ENCODE measurements around the gene TMPRSS13.

The TMPRSS13 gene

DNA sequence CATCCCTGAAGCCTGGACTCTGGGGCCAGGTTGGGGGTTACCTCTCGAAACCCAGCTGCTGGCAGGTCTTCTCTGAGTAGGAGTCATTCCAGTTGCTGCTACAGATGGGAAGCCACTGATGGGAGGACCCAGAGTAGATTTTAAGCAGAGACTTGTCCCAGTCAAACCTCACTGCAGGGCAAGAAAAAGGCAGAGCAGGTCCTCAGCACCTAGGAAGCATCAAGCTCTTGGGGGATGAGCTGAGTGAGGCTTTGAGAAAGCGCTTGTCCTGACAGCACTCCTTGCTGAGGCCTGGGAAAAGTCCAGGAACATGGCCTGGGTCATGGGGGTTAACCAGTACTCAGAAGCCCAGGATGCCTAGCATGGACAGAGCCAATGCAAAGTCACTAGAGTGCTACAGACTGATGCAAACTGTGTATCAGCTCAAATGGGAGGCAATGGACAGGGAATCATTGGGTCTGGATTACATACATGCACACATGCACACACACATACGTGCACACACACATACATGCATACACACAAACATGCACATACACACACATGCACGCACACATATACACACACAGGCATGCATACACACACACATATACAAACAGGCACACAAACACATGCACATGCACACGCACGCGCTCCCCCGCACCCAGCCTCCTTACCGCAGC lies 15.3 kb downstream of the TMPRSS13 start:
- DNase-seq (ENCODE audit: low spot score): no peak

DNA sequence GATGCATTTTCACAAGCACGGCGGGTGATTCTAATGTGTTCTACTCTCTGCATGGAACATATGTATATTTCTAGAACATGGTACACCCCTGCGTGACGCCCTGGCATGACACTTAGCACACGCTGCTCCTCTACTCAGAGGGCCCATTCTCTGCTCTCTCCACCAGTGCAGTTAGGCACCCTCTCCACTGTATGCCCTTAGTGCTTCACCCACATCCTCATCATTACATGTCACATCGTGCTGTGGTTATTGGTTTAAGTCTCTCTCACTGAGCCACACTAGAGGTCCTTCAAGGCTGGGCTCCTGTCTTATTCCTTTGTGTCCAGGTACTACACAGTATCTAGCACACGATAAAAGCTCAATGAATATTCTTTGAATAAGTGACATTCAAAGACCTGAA lies 16.7 kb downstream of the TMPRSS13 start:
- no peak for DNase-seq (ENCODE audit: low spot score)

DNA sequence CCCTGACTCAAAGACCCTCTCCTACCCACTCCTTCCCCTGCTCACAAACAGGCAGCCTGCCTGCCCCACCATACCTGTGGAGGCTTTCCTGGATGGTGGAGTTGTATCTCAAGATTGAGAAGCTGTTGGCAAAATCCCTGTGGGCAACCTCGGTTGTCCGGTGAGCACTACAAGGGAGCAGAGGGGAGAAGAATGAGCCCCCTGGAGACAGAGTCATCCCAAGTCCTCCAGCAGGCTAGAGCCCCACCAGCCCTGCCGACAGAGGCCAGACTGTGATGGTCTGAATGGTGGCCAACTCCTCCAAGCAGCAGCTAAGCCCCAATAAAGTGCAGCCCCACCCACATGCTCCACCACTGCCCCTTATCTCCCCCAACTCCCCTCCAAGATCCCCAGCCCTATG lies 17.5 kb downstream of the TMPRSS13 start:
- no peak for DNase-seq (ENCODE audit: low spot score)

DNA sequence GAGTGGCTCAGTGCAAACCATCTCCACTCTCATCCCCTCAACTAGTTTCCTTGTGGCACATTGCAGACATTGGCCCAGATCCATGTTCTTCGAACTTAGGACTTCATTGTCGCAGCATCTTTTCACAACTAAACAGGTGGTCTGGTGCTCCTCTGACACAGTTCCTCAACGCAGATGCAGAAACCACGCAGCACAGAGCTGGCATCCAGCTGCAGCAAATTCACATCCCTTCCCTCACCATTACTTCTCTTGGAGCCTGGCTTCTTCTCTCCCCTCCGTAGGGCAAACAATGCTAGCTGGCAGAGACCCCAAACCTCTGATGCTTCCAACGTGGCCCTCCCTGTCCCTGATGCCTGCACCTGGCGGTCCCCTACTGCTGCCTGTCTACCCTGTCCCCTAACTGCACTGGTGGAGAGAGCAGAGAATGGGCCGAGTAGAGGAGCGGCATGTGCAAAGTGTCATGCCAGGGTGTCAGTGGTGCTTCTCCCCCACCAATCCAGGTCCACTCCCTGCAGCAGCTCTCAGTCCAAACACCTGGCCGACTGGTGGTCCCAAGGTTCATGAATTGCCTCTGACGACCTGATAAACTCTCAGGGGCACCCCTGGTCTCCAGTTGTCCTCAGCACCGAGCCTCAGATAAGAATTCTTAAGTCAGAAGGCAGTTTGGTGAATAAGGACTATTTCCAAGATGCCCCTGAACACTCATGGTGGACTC lies 18.1 kb downstream of the TMPRSS13 start:
- no peak for DNase-seq (ENCODE audit: low spot score)

DNA sequence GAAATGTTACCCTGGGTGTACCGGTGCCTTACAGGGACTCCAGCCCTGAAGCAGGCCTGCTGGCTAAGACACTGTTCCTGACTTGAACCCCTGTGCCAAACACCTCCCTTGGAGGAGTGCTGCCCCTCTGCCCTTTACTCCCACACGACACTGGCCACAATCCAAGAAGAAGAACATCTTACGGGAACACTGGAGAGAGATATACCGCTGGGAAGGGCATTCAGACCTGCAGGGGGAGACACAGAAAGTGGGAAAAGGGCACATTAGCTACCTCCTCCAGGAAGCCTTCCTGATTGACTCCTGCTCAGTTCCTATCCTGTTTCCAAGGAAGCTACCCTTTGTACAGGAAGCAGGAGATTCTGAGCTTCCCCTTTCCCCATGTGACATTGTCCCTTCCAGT lies 18.7 kb downstream of the TMPRSS13 start:
- DNase-seq (ENCODE audit: low spot score): no peak

DNA sequence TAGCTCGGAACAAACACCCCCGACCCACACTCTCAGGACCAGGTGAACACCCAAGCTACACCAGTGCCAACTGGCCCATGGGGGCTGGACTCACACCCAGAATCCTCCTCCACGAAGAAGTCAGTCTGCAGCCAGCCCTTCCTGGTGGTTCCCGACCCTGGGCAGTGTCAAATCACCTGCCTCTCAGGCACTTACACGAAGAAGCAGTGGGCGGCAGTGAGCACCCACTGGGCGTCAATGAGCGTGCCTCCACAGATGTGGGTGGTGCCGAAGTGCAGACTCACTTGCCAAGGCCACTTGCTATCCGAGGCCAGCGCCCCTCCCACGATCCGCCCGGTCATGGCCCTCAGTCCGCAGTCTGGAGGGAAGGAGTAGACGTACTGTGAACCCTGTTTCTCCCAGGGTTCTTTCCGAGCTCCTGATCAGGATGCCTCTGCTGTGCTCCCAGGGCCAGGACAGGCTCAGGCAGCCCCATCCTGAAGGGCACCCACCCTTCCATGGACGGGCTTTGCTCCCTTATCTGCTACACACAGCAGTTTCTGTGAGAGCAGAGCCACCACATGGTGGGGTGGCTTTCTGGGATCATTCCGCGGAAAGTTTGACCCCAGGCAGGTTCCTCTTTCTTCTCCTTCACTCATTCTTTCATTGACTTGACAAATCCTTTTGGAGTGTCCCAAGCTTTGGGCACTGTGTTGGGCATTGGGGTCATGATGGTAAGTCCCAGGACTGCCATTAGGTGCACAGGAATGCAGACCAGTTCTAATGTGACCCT lies 19.4 kb downstream of the TMPRSS13 start:
- DNase-seq (ENCODE audit: low spot score): no peak

DNA sequence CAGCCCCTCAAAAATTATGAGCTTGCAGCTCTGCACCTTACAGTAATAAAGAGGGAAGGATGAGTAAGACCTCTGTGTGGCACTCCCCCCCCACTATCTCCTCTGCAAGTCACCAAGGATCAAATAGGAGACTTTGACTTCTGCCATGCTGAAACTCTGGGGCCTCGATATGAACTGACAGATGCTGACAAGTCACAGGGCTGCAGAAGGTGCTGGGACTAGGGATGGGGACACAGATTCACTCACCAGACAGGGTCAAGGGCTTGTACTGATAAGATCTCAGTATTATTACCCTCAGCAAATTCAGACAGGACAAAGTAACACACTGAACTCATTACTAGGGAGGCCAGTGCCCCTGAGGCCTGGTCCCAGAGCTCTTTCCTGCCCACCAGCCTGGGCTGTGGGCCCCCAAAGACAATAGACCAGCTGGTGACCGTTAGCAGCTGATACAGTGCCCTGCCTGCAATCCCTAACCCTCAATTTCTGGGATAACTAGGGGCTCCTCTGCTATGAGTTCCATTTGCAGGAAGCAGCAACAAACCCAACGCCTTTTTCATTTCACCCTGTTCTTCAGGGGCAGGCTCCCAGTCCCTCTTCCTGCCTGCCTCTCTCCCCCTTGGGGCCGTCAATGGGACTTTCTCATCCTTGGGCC lies 20.1 kb downstream of the TMPRSS13 start:
- no peak for DNase-seq (ENCODE audit: low spot score)

DNA sequence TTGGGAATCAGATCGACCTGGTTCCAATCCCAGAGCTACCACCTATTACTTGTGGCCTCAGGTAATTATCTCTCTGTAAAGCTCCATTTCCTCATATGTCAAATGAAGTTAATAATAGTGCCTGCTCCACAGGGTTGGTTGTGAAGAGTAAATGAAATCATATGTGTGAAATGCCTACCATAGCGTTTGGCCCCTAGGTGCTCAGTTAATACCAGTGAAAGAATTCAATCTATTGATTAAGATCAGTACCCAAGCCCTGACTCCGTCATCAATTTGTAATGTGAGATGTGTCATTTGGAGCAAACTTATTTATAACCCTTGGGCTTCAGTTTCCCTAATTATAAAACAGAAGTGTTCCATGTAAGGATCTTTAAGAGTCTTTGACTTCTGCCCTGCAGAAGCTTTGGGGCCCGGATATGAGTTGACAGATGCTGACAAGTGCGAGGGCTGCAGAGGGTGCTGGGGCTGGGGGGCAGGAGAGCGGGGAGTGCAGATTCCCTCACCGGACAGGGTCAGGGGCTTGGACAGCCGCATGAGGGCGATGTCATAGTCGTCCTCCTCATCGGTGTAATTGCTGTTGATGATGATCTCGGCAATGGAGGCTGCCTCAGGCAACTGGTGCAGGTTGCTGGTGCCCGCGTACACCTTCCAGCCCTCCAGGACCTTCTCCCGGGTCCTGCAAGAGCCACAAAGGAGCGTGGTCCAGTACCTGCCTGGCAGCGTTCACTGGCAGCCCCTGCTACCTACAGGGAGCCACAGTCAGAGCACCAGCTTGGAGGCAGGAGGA lies 20.9 kb downstream of the TMPRSS13 start:
- DNase-seq (ENCODE audit: low spot score): no peak

DNA sequence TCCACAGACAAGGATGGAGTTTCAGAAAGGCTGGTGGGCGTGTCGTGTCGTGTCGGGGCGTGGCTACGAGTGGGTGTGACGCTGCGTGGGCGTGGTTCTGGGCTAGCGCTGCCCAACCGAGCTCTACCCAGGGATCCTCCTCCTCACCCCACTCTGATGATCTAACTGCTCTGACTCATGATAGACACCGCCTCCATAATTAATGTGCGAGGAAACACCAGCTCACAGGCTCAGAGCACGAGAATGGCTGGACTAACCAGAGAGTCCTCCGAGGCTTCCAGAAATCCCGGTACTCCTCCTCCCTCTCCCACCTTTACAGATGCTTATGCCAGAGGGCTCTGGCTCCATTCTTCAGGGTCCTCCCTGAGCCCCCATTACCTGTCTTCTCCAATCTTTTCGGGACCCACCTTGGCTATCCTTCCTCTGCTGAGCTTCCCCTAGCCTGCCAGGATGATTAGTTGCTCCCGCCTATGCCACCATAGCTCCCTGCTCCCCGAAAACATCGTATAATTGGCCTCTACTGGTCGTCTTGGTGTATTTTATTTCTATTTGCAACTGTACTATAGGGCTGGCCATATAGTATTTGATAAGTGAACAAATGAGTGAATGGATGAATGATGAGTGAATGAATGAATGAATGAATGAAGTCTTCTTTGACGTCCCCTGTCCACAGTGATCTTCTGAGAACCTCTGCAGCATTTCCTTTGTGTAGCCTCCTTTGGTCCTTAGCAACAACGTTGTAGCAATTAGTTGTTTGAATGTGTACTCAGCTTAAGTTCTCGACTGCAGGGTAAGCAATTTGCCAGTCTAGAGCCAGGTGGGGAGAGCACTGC lies 21.7 kb downstream of the TMPRSS13 start:
- DNase-seq (ENCODE audit: low spot score): peak; percentile 95

DNA sequence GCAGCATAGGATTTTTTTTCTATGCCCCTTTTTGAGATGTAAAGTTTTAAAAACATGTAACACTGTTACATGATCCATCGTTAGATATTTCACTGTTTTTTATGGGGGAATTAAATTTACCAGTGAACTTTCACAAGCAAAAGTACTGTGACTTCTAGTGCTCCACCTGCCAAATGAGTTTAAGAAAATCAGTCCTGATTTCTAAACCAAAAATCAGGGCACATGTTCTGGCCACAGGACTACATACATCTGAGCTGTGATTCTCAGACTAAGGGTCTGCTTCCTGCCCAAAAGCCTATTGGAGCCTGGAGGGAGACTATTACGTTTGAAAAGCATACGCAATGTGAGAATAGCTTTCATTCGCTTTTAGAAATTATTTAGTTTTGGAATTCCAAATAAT lies 22.5 kb downstream of the TMPRSS13 start:
- no peak for DNase-seq (ENCODE audit: low spot score)

DNA sequence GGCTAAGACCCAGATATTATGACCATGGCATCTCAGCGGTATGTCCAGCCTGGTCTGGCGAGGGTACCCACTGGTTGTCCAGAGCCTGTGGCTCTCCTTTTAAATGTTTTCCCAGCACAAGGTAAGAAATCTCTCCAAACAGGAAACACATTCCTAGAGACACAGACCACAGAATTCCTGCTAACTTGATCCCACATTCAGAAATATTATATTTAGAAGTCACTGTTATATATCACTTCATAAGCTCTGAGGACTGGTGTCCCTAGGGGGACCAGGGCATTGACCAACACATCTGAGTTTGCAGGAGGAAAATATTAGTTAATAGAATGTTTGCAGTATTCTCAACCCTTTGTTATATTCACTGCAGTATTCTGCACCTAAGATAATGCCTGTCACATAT lies 23.1 kb downstream of the TMPRSS13 start:
- DNase-seq (ENCODE audit: low spot score): no peak

DNA sequence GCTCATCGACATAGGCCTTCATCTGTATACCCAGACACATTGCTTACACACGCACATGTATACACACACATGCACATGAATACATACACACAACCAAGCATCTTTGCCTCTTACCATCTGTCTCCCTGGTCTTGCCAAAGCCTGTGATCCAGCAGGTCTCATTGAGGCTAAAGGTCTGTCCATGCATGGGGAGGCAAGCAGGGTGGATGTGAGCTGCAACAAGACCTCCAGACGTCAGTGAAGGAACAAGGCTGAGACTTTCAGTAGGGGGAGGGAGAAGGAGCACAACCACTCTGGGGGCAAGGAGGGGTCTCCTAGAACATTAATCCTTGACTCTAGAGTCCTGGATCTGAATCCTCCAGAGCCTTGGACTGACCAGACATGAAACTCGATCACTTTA lies 23.7 kb downstream of the TMPRSS13 start:
- DNase-seq (ENCODE audit: low spot score): no peak

DNA sequence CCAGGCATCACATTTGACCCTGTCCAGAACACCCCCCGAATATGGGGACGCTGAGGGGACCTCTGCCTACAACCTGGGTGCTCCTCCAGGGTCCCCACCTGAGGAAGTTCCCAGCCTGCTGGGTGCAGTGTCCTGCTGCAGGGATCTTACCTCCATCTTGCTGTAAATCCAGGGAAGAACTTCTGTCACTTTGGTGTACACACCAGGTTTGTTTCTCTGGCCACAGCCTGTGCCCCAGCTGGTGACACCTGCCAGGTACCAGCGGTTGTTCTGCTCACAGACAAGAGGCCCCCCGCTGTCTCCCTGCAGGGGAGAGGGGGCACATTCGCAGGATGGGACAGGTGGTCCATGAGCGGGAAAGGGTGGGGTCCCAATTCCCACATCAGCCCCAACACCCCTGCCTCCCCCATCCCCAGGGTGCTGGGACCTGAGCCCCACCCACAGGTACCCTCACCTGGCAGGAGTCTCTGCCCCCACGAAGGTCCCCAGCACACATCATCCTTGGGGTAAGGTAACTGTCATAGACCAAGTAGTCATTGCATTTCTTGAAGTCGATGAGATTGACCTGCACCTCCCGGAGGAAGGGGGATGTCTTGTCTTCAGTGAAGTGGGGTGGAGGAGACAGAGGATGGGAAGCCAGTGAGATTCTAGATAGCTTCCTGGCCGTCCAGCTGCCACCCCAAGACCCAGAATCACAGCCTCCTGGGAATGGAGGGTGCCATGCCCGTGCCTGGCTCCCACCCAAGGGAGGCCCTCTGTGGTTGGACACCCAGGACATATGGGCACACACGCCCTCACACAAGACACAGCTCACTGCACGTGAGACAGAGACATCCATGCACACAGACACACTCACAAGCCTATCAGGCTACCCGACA lies 25.5 kb downstream of the TMPRSS13 start:
- no peak for DNase-seq (ENCODE audit: low spot score)

DNA sequence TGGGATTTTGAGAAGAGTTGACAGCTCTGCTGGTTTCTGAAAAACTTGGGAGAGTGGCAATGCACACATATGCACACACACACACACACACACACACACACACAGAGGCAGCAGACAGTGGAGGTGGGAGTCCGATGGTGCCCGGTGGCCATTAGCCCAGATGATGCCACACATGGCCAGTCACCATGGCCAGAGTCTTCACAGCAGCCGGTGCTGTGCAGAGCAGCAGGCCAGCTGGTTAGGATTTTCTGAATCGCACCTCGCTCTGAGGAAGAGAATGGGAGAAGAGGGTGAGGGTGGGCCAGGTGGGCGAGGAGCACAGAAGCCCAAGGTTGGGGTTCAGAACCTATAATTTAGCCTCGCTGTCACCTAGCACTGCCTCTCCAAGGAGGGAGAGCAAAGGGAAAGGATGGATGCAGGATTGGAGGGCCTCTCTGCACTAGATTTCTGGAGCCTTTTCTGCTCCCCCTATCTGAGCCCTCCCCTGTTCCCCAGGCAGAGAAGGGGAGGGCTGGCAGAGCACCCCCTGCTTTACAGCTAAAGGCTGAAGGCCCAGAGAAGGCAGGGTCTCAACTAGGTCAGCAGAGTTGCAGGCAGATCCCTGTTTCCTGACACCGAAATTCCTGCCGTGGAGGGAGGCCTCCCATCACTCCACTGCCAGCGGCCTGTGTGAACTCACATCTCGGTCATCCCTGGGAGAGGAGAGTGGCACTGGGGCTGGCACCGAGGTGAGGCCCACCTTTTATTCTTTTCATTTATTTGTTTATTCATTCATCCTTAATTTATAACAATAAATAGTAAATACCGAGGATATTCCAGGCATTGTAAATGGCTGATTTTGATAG lies 27.0 kb downstream of the TMPRSS13 start:
- DNase-seq (ENCODE audit: low spot score): no peak

DNA sequence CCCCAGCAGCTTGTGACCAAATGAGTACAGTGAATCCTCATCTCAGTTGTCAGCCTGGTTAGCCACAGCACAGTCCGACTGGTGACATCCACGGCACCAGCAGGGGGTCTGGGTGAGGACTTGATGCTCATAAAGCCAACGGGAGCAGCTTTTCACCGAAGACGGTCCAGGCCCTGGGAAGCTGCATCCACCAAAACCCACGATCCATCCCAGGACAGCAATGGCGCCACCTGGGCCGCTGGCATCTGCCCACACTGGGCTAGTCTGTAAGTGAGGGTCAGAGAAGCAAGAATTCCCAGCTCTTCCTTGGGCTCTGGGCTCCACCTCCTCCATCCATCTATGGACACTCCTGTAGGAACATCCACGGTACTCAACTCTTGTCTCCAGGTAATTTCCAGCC lies 27.6 kb downstream of the TMPRSS13 start:
- no peak for DNase-seq (ENCODE audit: low spot score)

DNA sequence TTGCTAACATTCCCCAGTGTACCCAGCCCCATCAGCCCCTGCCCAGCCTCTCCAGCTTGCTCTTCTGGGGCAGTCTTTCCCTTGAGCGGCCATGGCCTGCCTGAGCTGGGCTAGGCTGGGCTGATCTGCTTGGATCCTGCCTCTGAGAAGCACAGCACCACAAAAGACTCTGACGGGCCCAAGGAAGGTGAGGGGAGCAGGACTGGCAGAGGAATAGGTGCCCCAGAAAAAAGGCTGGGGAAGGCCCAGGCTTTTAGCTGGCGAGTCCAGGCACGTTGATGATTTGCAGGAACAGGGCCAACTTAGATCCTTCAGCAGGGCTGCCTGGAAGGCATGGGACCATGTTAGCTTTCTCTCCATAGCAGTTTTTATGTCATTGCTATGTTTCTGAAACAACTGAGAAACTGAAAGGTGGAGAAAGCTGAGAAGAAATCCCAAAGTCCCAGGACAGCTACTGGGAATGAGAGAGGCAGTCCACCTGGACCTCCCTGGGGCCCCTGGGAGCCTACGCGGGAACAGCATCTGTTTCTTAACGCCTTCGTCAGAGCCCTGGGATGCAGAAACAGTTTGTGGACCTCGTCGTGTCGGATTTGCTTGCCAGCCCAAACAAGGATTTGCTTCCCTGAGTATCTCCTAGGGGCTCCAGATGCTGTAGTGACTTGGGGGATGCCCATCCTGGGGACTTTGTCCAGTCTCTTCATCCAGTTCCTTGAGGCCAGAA lies 28.3 kb downstream of the TMPRSS13 start:
- DNase-seq (ENCODE audit: low spot score): no peak

DNA sequence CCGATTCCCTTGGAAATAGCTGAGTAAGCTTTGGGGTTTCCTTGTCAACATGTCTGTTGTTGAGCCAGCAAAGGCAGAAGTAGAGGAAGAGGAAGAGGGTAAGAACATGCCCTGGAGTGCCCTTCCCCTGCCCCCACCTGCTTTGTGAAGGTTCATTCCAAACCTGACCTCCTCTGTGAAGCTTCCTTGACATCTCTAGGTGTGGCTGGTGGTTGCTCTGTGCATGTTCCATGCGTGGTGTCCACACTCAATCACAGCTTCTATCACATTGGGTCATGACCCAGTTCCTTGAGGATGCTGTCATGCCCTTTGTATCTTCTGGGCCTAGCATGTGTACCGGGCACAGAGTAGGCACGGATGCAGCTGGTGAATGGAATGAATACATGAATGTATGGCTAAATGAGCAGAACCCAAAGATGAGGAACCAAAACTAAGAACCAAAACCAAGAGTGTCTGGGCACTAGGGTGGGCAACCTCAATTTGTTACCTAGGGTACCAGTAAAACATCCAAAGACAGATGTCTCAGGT lies 29.0 kb downstream of the TMPRSS13 start:
- no peak for DNase-seq (ENCODE audit: low spot score)

DNA sequence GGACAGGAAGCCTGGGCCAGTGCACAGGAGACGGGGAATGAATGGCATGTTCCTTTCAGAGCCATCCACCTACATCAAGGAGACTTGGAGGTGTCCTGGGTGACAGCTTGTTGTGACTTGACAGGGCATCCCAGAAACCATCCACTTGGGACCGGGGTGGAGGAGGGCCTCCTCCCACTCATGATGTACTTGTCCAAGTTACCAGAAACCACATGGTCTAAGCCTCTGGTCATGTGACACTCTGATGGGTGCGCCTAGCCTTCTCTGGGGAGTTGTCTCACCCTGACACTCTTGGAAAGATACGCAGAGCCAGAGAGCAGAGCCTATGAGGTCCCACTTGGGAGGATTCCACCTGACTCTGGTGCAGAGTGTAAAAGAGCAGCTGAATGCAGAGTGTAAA lies 31.1 kb downstream of the TMPRSS13 start:
- DNase-seq (ENCODE audit: low spot score): no peak
